SK-N-SH treated with all-trans-retinoic acid at 6 μM for 48 hours (cell line): ENCODE data around the gene CYS1.

Experiments used
- RARB ChIP-seq: fragments of 250-450 bp; sonication (Bioruptor Pico); IDR thresholded peaks from 2 replicates; pipeline ENCODE4 v1.8.0; 2021; ENCODE audit warnings: mild to moderate bottlenecking, moderate library complexity
- TCF4 ChIP-seq: fragments of 250-450 bp; sonication (Bioruptor Pico); IDR thresholded peaks from 2 replicates; pipeline ENCODE4 v1.8.0; 2021; ENCODE audit warnings: mild to moderate bottlenecking, moderate library complexity, borderline replicate concordance
- TF ChIP-seq, protein P1 (sequence below): fragments of 250-450 bp; sonication (Bioruptor Pico); IDR thresholded peaks from 2 replicates; pipeline ENCODE4 v1.8.0; 2021; ENCODE audit warnings: low read depth, mild to moderate bottlenecking, moderate library complexity, borderline replicate concordance

GRCh38 chr2:10031886-10032745 is 48.1 kb downstream of the CYS1 start:
- TF ChIP-seq, protein P1, sequence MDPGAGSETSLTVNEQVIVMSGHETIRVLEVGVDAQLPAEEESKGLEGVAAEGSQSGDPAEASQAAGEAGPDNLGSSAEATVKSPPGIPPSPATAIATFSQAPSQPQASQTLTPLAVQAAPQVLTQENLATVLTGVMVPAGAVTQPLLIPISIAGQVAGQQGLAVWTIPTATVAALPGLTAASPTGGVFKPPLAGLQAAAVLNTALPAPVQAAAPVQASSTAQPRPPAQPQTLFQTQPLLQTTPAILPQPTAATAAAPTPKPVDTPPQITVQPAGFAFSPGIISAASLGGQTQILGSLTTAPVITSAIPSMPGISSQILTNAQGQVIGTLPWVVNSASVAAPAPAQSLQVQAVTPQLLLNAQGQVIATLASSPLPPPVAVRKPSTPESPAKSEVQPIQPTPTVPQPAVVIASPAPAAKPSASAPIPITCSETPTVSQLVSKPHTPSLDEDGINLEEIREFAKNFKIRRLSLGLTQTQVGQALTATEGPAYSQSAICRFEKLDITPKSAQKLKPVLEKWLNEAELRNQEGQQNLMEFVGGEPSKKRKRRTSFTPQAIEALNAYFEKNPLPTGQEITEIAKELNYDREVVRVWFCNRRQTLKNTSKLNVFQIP: no peak
- no peak for TF ChIP-seq TCF4
- TF ChIP-seq RARB: no peak
